OCI-LY1 (cell line): Measurements from ENCODE around the gene TMEM161A.

Experiments used
- H2AFZ ChIP-seq: fragments of 200-600 bp; sonication (generic), shearing (Covaris generic); 2 replicates; pipeline ENCODE4 v1.6.0; 2014; ENCODE audit warnings: antibody characterized with exemption, mild to moderate bottlenecking, low read length
- H3F3A ChIP-seq: fragments of 200-600 bp; sonication (generic), shearing (Covaris generic); 2 replicates; pipeline ENCODE4 v1.6.0; 2014; ENCODE audit warnings: mild to moderate bottlenecking, antibody characterized with exemption, low read length, moderate library complexity; ENCODE audit not compliant: insufficient read depth
- H3K27ac ChIP-seq: fragments of 200-600 bp; sonication (generic); 2 replicates; pipeline ENCODE4 v1.5.1; 2014; ENCODE audit warnings: low read length, mixed run types, mild to moderate bottlenecking, low read depth; ENCODE audit not compliant: poor library complexity, severe bottlenecking
- H3K27me3 ChIP-seq: fragments of 200-600 bp; sonication (generic); 2 replicates; pipeline ENCODE4 v1.6.0; 2014; ENCODE audit warnings: antibody characterized with exemption, mild to moderate bottlenecking, low read length, moderate library complexity; ENCODE audit not compliant: insufficient read depth
- H3K36me3 ChIP-seq: fragments of 200-600 bp; sonication (generic); 2 replicates; pipeline ENCODE4 v1.6.1; 2014; ENCODE audit warnings: mild to moderate bottlenecking, antibody characterized with exemption, low read length, moderate library complexity, mixed read lengths; ENCODE audit not compliant: insufficient read depth
- H3K4me1 ChIP-seq: fragments of 200-600 bp; sonication (generic); 2 replicates; pipeline ENCODE4 v1.5.1; 2014; ENCODE audit warnings: mild to moderate bottlenecking, low read length, moderate library complexity; ENCODE audit not compliant: insufficient read depth, severe bottlenecking
- H3K4me2 ChIP-seq: fragments of 200-600 bp; sonication (generic), shearing (Covaris generic); 2 replicates; pipeline ENCODE4 v1.6.1; 2014; ENCODE audit warnings: low read length
- H3K4me3 ChIP-seq: fragments of 200-600 bp; sonication (generic); 2 replicates; pipeline ENCODE4 v1.5.1; 2014; ENCODE audit warnings: low read length, low read depth, mild to moderate bottlenecking, mixed read lengths; ENCODE audit not compliant: poor library complexity, severe bottlenecking
- H3K79me2 ChIP-seq: fragments of 200-600 bp; shearing (Covaris generic); 2 replicates; pipeline ENCODE4 v1.6.1; 2016; ENCODE audit warnings: mixed run types, low read length, mixed read lengths; ENCODE audit not compliant: insufficient read depth
- H3K9ac ChIP-seq: fragments of 200-600 bp; sonication (generic), shearing (Covaris generic); 2 replicates; pipeline ENCODE4 v1.6.1; 2014; ENCODE audit warnings: mild to moderate bottlenecking, low read length, mixed read lengths
- H3K9me2 ChIP-seq: fragments of 200-600 bp; sonication (generic), shearing (Covaris generic); 2 replicates; pipeline ENCODE4 v1.6.1; 2014; ENCODE audit warnings: low read depth, mild to moderate bottlenecking, low read length, mixed read lengths
- H3K9me3 ChIP-seq: fragments of 200-600 bp; shearing (Covaris generic); 2 replicates; pipeline ENCODE4 v1.6.1; 2014; ENCODE audit warnings: low read length, mixed read lengths
- H4K20me1 ChIP-seq: fragments of 200-600 bp; sonication (generic), shearing (Covaris generic); 2 replicates; pipeline ENCODE4 v1.6.0; 2016; ENCODE audit warnings: mild to moderate bottlenecking, low read length; ENCODE audit not compliant: insufficient read depth
- EZH2 ChIP-seq: fragments of 200-600 bp; sonication (generic), shearing (Covaris generic); IDR thresholded peaks from 2 replicates; pipeline ENCODE4 v1.8.0; 2017; ENCODE audit warnings: borderline replicate concordance, mixed run types, mild to moderate bottlenecking, antibody characterized with exemption, low read length, moderate library complexity, mixed read lengths
- TF ChIP-seq, protein P1 (sequence below): fragments of 200-600 bp; sonication (generic), shearing (Covaris generic); IDR thresholded peaks from 2 replicates; pipeline ENCODE4 v1.5.1; 2017; ENCODE audit warnings: mild to moderate bottlenecking, antibody characterized with exemption, low read length, moderate library complexity, mixed read lengths

TMEM161A gene

DNA sequence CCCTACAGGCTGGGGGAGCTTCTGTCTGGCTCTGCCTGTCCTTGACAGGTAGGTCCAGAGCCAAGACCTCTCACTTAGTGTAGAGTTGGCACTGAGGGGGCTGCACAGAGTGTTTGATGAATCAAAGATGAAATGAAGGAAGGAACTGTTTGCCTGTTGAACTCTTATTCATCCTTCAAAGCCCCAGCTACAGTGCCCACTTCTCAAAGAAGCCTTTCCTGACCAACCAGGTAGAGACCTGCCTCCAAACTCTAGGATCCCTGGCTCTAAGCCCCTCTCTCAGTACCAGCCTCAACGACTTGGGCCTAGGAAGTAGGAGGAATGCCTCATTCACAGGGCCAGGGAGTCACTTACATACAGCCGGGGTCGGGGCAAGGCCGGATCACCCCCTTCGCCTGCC, 9.1 kb upstream of the TMEM161A start:
- H3K4me2 ChIP-seq, result no peak overlapping the region
- no peaks in the 10 kb centered on the region for H3K9me3 ChIP-seq
- no peak overlapping the region for H2AFZ ChIP-seq
- peak overlapping the region; percentile 4 for H3K27ac ChIP-seq
- H3F3A ChIP-seq, result no peaks in the 10 kb centered on the region
- no peaks in the 10 kb centered on the region for H4K20me1 ChIP-seq
- no peaks in the 10 kb centered on the region for H3K9me2 ChIP-seq
- no peak for TF ChIP-seq EZH2
- TF ChIP-seq, protein P1, sequence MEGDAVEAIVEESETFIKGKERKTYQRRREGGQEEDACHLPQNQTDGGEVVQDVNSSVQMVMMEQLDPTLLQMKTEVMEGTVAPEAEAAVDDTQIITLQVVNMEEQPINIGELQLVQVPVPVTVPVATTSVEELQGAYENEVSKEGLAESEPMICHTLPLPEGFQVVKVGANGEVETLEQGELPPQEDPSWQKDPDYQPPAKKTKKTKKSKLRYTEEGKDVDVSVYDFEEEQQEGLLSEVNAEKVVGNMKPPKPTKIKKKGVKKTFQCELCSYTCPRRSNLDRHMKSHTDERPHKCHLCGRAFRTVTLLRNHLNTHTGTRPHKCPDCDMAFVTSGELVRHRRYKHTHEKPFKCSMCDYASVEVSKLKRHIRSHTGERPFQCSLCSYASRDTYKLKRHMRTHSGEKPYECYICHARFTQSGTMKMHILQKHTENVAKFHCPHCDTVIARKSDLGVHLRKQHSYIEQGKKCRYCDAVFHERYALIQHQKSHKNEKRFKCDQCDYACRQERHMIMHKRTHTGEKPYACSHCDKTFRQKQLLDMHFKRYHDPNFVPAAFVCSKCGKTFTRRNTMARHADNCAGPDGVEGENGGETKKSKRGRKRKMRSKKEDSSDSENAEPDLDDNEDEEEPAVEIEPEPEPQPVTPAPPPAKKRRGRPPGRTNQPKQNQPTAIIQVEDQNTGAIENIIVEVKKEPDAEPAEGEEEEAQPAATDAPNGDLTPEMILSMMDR, result no peak
- peaks cover 18% of the 10 kb centered on the region for H3K4me1 ChIP-seq
- no peak overlapping the region for H3K4me3 ChIP-seq
- no peaks in the 10 kb centered on the region for H3K79me2 ChIP-seq
- H3K9ac ChIP-seq, result no peak overlapping the region
- H3K27me3 ChIP-seq, result no peaks in the 10 kb centered on the region
- peaks cover 42% of the 10 kb centered on the region; the same call in 1 of the 2 replicates for H3K36me3 ChIP-seq

DNA sequence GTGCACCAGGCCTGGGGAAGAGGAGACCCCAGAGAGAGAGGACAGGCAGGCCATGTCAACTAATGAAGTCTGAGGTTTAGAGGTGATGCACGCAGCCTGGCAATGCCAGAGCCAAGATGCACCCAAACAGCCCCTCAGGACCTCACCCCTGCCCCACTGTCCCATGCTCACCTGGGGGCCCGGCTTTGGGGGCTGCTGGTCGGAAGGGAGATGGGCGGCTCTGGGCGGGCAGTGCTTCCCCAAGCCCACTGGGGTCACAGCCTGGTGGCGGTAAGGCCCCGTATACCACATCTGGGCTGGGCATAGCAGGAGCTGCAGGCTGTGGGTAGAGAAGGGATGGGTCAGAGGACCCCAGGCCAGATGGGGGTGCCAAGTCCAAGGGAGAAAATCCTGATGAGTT, 8.6 kb upstream of the TMEM161A start:
- Histone ChIP-seq H3F3A (no peaks in the 10 kb centered on the region), H3K36me3 (peaks cover 42% of the 10 kb centered on the region; the same call in 1 of the 2 replicates), H3K4me1 (peaks cover 18% of the 10 kb centered on the region), H4K20me1 (no peaks in the 10 kb centered on the region), H3K4me3 (no peak overlapping the region), H3K9me3 (no peaks in the 10 kb centered on the region), H3K79me2 (no peaks in the 10 kb centered on the region), H3K27me3 (no peaks in the 10 kb centered on the region), H2AFZ (no peak overlapping the region), H3K4me2 (no peak overlapping the region), H3K9ac (no peak overlapping the region), H3K27ac (peak overlapping the region; percentile 4), H3K9me2 (no peaks in the 10 kb centered on the region)
- TF ChIP-seq, protein P1, result no peak
- TF ChIP-seq EZH2, result no peak

DNA sequence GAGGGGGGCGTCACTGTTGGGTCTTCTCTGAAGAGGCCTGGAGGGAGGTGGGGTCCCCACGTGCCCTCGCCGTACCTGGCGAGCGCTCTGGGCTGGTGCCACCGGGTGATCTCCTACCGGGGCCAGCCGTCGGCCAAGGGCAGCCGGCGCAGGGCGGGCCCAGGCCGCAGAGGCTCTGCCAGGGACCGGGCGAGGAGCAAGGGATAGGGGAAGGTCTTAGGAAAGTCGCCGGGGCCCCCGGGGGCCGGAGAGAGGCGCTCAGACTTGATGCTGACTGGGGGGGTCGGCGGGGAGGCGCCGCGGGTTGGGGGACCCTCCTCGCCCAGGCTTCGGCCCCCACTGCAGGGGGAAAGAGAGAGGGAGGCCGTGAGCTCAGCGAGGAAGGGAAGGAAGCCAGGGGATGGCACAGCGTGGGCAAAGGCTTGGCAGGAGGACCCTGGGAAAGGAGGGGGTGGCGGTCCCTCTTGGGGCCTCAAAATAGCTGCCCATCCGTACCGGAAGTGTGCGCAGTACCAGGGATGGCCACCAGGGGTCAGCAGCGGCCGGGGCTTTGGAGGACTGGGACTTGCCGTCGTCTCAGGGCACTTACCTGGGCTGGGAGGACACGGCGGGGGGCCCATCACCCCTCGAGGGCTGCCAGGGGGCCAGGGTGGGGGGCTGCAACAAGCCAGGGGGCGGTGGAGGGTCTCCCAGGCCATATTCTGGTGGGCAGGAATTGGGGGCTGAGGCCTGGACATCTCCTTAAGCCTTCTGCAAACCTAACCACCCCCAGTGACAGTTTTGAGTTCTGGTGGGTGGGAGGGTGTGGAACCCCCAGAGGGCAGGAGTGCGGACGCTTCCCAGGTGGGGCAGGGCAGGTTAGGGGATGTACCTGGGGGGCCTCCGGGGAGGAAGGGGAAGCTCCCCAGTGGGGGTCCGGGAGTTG, 7.7 kb upstream of the TMEM161A start:
- Histone ChIP-seq H3K36me3 (peaks cover 42% of the 10 kb centered on the region; the same call in 1 of the 2 replicates), H3K9me2 (no peaks in the 10 kb centered on the region), H3F3A (no peaks in the 10 kb centered on the region), H2AFZ (no peak overlapping the region), H3K27me3 (no peaks in the 10 kb centered on the region), H3K4me2 (no peak overlapping the region), H3K9ac (no peak overlapping the region), H3K9me3 (no peaks in the 10 kb centered on the region), H4K20me1 (no peaks in the 10 kb centered on the region), H3K27ac (no peak overlapping the region), H3K4me1 (peaks cover 10% of the 10 kb centered on the region), H3K79me2 (no peaks in the 10 kb centered on the region), H3K4me3 (no peak overlapping the region)
- TF ChIP-seq, protein P1, result peak; percentile 82
- TF ChIP-seq EZH2, result no peak
